Fibroblast of skin of right biceps (primary cell): ENCODE measurements around the gene PALLD.

ENCODE experiments used
- DNase-seq: peaks from one replicate; pipeline ENCODE4 v3.0.0-alpha.2; 2013

Gene PALLD

GRCh38 chr4:168630445-168631187, 133.8 kb downstream of the PALLD start:
- DNase-seq = peak; percentile 93

GRCh38 chr4:168631241-168632162, 134.7 kb downstream of the PALLD start:
- peak; percentile 75 for DNase-seq

- no peak for DNase-seq
Measured at GRCh38 chr4:168632301-168632725, 135.5 kb downstream of the PALLD start.

- DNase-seq = no peak
Measured at GRCh38 chr4:168633064-168633463, 136.2 kb downstream of the PALLD start.

DNA sequence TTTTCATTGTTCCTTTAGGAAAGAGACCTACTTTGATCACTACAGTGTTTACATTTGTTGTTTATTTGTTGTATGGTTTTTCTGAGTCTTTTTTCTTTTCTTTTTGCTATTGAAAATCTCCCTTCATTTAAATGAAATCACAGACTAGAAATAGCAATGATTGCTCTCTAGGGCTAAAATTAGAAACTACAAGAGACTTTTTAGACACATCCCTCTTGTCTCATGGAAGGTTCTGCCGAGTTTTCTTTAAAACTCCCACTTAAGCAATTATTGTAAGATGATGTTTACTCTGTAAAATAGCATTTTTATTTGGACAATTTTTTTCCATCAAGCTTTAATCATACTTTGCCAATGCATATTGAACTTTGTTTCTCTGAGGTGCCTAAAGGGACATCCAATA, 136.6 kb downstream of the PALLD start:
- no peak for DNase-seq

DNA sequence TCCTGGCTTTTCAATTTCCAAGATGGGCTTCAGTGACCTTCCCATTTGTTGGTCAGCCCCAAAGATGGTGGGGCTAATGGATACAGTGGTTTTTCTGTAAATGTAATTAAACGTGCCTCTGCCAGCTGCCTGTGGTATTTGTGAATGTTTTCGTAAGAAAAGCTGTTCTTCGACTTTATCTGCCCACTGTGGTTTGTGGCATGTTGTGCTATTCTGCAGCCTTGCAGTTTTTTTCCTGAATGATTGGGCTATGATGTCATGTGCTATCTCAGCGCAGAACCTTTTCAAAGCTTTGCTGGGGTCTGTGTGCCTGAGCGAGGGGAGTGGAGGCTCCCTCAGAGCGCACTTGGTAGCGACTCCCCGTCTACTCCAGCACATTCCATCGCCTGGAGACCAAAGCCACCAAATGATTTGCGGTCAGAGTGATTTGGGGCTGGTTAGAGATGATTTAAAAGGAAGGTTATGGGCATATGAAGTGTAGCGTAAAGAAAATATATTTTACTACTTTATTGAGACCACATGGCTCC, 137.5 kb downstream of the PALLD start:
- DNase-seq = peak; percentile 100

DNA sequence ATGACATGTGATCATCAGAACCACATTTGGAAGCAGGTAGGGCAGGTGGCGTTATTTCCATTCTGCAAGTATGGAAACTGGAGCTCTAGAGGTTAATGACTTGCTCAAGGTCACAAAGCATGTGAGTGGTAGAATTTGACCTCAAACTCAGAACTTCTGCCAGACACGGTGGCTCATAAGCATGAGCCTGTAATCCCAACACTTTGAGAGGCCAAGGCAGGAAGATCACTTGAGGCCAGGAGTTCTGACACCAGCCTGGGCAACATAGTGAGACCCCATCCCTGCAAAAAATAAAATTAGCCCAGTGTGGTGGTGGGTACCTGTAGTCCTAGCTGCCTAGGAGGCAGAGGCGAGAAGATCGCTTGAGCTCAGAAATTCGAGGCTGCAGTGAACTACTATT, 139.2 kb downstream of the PALLD start:
- no peak for DNase-seq

DNA sequence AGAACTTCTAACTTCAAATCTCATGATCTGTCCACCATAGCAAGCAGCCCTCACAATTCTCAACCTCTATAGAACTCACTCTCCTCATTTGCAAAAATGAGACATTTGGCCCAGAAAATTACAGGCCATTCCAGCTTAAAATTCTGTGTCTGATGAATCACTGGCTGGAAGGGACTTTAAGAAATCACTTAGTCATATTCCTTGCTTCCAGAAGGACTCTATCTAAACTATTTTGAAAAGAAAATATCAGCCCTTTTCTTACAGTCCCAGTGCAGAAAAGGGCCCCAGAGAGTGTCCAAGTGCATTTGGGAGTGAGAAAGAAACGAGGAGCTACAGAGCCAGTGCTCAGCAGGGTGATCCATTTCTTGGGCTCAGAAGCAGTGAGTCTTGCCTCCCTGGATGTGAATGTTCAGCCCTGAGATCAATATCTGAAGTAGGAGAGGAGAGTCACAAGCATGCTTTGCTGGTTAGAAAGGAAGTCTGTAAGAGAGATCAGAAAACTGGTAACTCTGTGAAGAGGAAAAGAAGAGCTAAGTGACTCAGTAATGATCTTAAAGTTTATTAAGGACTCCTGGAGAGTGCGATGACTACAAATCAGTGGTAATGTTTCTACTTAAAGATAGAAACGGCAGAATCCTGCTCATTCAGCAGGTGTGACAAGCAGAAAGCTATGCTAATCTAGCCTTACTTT, 139.8 kb downstream of the PALLD start:
- peak; percentile 92 for DNase-seq

DNA sequence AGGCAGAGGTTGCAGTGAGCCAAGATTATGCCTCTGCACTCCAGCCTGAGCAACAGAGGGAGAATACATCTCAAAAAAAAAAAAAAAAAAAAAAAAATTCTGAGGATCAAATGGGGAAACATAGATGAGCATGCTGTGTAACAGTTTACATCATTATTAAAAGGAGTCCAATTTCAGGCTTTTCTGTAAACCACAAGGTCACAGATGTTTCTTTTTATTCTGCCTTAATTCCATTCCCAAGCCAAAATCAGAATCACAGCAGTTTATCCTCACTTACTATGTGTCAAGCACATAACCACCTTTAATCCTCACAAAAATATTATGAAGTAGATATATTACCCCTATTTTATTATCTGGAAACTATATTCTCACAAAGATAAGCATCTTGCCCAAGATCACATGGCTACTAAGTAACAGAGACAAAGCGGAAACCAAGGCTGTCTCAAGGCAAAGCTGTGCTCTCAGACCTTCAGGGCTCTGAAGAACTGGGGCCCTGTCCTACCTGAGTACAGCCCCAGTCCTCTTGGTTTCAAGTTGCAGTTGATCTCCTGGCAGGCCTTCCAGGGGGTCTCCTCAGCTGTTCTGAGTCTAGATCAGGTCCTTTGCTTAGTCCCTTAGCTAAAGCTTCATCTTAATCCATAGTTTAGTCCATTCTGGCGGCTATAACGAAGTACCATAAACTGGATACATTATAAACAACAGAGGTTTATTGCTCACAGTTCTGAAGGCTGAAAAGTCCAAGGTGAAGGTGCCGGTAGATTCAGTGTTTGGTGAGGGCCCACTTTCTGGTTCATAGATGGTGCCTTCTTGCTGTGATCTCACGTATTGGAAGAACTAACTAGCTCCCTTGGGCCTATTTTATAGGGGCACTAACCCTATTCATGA, 141.3 kb downstream of the PALLD start:
- DNase-seq = peak; percentile 72

DNA sequence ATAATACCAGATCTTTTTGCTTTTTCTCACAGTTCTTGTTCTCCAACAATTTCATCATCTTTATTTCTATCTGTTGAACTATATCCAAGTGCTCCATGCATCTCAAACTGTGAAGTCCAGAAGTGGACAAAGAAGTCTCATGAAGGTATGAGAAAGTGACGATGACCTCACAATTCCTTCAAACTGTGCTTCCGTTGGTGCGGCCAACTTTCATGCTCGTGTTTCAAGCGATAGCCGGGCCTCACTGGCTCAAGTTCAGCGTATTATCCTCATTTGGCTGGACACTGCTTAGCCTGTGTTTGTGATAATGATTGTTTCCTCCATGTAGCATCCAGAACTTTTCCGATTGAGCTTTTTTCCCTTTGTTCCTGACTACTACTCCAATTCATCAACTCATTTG, 143.1 kb downstream of the PALLD start:
- DNase-seq = no peak

GRCh38 chr4:168641811-168642140, 144.9 kb downstream of the PALLD start:
- no peak for DNase-seq

DNA sequence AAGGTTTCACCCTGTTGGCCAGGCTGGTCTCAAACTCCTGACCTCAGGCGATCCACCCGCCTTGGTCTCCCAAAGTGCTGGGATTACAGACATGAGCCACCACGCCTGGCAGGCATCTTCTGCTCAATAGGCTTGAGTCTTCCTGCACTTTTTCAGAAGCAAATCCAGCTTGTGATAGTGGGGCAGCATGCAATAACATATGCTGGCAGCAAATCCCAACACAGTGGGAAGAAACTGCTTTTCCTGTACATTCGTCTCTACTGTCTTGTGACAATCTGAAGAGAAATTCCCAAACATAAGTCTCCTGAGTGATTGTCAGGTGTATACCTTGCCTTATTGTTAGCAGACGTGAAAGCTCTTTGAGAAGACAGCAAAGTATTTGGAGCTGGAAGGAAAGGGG, 145.7 kb downstream of the PALLD start:
- no peak for DNase-seq

- DNase-seq = peak; percentile 72
Measured at GRCh38 chr4:168643111-168643795, 146.4 kb downstream of the PALLD start.

DNA sequence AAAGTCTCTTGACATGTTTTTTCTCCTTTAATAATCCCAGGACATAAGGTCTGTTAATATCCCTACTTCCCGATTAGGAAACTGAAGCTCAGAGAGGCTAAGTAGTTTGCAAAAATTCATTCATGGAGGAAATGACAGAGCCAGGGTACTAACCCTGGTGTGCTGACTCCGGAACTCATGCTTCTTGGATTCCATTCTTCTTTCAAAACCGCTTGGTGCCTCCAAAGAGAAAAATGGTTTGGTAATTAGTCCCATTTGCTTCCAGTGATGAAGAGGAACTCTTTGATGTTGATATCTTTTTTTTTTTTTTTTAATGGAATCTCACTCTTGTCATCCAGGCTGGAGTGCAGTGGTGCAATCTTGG, 146.9 kb downstream of the PALLD start:
- no peak for DNase-seq

- DNase-seq = no peak
Measured at GRCh38 chr4:168646001-168646768, 149.3 kb downstream of the PALLD start.

DNA sequence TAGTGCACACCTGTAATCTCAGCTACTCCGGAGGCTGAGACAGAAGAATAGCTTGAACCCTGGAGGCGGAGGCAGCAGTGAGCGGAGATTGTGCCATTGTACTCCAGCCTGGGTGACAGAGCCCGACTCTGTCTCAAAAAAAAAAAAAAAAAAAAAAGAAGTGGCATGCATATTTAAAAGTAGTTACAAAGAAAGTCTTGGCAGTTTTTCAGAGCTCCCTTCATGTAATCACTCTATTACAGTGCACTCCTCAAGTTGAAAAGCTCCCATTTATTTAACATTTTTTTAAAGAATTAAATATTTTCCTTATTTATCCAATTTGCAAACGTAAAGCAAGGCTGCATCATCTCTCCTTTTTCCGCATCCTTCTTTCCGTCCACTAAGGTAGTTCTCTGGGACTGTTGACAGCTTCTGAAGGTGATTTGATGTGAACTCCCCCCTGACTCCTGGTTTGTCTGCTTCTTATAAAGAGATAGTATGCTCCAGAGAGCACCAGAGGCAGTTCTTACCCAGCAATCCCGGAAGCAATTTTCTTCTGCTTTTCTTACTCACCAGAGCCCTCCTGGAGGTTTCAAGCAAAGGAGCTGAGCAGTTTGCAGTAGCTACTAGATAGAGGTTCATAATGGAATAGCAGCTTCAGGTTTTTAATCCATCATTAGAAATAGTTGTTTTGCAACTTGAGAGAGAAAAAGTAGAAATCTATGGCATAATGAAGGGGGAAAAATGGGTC, 151.0 kb downstream of the PALLD start:
- peak; percentile 47 for DNase-seq

DNA sequence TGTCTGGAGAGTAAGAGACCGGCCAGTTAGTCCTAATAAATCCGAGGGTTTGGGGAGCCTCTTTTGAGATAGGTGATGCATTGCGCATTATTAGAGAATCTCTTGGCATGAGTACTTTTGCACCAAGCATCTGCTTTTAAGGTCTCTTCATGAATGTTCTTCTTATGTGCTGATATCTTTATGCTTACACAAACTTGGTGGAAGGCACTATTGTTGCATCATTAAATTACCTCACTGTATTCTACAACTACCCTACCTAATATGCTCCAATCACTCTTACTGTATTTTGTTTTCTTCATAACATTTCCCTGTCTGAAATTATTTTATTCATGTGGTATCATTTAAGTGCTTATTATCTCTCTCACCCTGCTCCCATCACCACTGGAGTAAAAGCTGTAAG, 151.6 kb downstream of the PALLD start:
- no peak for DNase-seq

DNA sequence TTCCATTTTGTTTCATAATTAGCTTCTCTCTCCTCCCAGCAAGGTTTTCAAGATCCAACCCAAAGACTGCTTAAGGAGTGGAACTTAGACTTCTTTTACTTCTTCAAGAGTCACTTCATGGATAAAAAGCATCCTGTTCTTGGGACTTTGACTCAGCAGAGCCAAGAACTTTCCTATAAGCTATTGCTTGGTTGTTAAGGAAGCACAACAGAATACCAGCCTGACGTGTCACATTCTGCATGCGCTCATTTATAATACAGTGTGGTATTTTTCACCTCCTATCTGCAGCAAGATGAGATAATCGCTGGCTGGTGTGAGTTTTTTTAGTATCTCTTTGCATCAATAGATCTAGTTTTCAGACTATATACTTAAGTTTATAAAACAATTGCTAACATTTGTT, 152.1 kb downstream of the PALLD start:
- peak; percentile 88 for DNase-seq

DNA sequence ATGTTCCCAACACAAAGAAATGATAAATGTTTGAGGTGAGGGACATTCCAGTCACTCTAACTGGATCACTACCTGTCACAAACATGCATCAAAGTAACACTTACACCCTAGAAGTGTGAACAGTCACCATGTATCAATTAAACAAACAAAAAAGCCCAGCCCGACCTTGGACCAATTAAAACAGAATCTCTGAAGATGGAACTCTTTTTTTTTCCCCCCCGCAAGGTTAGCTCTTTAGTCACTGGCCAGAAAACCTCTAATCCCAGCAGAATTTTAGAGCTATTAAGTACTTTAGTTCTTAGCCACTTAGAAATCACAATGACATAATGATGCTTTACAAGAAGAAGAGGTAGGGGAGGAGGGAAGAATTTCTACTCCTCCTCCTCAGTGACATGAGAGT, 154.5 kb downstream of the PALLD start:
- DNase-seq = peak; percentile 70

GRCh38 chr4:168651864-168652263, 155.0 kb downstream of the PALLD start:
- no peak for DNase-seq
